NCI-H524 (cell line): ENCODE measurements around the gene TNS3.

Experiments
- DNase-seq, 2 experiments: peaks; one replicate each; lab custom pipeline; 2025; lab: John Stamatoyannopoulos, UW

The TNS3 gene

GRCh38 chr7:47303695-47304453 is 278.0 kb downstream of the TNS3 start:
- no peak for DNase-seq

GRCh38 chr7:47303014-47303694 is 278.8 kb downstream of the TNS3 start:
- DNase-seq, result no peak

GRCh38 chr7:47302560-47302959 is 279.4 kb downstream of the TNS3 start:
- no peak for DNase-seq

DNA sequence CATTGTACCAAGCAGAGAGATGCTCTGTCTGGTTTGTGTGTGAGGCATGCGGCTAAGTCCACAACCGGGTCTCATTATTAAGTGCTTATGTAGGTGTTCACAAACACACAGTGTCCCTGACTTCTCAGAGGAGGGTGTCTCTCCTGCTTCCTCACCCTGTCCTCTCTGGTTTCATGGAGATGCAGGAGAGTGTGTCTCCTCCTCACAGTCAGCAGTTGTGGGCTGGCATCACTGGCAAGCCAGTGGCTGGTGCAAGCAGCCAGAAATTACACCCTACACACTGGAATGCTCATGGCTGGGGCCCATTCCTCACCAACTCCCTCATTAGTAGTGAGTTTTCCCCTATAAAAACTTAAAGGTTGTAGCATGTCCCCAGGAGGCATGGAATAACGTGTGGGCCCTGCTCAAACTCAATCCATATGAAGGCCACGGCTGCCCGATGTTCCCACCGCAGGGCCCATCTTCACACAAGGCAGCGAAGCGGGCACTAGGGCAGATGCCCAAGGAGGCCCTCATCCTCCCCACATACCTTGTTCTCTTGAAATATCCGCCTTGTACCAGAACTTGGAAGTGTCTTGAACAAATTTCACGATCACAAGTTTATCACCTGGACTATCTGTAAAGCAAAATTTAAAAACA is 280.1 kb downstream of the TNS3 start:
- no peak for DNase-seq

DNA sequence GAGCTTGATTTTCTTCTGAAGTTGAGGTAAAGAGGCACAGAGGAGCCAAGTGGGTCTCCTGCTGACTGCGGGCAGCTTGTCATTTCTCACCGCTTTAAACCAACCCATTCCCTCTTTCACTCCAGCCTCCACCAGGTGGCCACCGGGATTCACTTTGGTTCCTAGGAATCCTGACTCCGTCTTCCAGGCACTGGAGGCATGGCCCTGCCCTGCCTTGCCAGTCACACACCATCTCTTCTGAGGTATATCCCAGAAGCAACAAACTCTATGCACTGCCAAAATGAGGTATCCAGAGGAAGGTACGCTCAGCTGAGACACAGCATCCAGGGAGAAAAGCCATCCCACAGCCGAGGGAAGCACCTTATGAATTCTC is 280.8 kb downstream of the TNS3 start:
- no peak for DNase-seq

DNA sequence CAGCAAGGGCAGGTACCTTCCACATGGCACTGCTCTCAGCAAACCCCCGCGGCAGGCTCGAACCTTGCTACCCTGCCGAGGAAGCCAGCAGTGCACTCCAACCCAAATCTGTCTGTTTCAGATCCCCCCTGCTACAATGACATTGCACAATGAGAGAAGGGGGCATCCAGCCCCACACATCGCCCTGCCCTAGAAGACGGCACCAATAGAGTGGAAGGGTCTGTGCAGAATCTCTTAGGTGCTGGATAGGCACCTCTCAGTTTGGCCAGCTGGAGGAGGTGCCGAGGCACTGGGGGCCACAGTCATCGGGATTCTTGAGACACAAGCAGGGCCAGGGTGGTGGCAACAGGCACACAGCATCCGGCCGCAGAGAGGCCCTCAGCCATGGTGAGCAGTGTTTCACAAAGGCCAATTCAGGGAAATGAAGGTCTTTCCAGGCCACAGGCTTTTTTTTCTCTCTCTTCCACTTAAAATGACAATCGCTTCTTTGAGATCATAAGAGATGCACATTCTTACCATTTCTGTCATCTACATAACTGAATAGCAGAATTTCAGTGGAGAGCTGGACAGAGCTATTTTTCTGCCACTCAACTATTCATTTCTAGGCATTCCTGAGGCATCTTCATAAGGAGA is 281.3 kb downstream of the TNS3 start:
- DNase-seq, result no peak

- DNase-seq, result no peak
Observed at GRCh38 chr7:47299496-47299895, 282.4 kb downstream of the TNS3 start.

DNA sequence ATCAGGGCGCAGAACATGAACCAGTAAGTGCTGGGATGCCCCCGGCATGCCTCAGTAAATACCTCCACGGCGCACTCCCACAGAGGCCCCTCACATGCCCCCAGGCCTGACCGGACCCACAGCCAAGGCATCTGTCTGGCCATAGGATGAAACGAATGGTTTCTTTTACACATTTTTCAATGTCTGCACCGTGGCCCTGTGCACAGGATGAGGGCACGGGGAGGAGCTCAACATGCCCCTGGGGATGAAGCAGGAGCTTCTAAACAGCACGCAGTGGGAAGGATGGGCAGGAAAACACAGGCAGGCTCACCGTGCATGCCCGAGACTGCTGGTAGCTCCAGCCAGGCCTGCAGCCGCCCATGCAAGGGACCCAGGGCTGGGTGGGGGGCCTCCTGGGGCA is 283.3 kb downstream of the TNS3 start:
- DNase-seq, result no peak

DNA sequence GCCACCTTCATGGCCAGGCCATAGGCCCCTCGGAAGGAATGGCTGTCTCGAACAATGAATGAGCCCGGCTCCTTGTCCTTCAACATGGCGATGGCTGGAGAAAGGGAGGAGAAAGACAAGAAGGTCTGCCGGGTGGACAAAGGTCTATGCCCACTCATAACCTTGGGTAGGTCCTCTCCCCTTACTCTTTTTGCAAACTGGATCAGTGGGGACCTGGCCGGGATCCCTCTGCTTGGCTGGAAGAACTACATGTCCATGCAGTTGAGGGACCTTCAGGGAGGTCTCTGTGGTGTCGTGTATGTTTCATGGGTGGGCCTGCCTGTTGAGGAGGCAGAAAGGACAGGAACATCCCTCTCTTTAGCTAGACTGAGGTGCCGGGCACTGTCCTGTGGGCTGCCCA is 284.8 kb downstream of the TNS3 start:
- DNase-seq, result no peak

DNA sequence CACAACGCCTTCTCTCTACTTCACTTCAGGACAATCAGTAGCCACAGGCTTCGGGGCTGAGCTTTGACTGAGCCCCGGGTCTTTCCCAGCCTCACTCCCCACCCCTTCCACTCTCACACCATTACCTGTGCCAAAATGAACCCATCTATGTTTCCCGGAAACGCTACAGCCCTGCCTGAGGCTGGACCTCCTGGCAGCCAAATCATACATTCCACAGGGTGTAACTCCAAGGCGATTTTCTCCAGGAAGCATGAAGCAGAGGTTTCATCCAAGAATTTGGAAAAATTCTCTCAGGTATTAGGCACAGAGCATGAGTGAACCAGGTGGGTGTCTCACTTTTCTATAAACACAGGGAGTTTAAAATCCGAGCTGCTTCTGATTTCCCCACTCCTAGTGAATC is 286.3 kb downstream of the TNS3 start:
- no peak for DNase-seq

GRCh38 chr7:47294556-47295222 is 287.2 kb downstream of the TNS3 start:
- no peak for DNase-seq

GRCh38 chr7:47293884-47294555 is 287.9 kb downstream of the TNS3 start:
- no peak for DNase-seq

DNA sequence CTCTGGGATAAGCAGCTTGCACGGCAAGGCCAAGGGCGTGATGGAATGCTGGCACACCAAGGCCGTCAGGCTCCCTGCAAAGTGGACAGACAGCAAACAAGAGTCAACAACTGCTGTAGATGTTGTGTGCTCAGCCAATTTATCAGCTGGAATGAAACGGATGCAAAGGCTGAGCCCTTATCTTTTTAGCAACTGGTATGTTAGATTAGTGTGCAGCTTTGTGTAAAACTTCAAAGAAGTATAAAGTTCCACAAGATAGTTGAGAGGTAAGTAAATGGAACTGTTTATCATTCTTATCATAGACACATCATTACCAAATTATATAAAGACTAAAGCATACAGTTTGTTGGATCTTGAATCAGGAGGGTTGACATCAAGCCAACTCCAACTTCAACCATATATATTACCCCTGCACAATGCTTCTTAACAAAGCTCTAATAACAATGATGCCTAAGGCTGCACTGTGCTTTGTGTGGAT is 289.0 kb downstream of the TNS3 start:
- DNase-seq, result no peak

DNA sequence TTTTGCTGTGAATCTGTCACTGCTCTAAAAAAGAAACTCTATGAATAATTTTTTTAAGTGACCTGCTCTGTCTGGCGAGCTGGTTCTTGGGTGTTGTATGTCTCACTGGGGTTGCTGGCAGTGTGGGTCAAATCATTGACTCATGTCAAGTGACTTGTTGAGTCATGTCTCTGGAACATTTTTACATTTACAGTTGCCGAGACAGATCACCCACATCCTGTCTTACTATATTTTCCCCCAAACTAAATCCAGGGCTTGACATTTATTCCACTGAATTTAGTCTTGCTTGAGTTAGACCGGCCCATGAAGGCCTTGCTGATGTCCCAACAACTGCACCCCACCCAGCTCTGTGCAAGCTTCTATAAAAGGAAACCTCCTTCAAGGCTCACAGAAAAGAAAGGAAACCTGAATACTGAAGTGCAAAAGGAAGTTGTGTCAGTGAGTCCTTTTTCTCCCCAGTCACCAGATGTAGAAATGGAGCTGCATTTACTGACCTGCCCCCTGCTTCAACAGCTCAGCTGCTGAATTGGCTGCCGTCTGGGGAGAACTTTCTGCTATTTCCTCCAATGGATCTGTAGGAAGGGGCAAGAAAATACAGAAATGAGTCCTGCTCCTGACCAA is 290.3 kb downstream of the TNS3 start:
- no peak for DNase-seq

DNA sequence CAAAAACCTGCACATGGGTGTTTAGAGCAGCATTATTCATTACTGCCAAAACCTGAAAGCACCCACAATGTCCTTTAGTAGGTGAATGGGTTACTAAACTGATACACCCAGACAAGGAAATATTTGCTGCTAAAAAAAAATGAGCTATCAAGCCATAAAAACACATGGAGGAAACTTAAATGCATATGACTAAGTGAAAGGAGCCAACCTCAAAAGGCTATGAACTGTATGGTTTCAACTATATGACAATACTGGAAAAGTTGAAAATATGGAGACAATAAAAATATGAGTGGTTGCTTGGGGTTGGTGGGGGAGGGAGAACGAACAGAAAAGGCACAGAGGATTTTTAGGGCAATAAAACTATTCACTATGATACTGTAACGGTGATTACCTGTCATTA is 291.0 kb downstream of the TNS3 start:
- no peak for DNase-seq

DNA sequence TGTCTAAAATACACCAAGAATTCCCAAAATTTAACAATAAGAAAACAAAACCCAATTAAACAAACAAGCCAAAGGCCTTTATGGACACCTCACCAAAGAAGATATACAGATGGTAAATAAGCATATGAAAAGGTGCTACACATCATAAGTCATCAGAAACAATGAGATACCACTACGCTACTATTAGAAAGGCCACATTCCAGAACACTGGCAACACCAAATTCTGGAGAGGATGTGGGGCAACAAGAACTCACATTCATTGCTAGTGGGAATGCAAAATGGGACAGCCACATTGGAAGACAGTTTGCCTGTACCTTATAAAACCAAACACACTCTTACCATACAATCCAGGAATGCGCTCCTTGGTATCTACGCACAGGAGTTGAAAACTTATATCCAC is 291.4 kb downstream of the TNS3 start:
- no peak for DNase-seq

DNA sequence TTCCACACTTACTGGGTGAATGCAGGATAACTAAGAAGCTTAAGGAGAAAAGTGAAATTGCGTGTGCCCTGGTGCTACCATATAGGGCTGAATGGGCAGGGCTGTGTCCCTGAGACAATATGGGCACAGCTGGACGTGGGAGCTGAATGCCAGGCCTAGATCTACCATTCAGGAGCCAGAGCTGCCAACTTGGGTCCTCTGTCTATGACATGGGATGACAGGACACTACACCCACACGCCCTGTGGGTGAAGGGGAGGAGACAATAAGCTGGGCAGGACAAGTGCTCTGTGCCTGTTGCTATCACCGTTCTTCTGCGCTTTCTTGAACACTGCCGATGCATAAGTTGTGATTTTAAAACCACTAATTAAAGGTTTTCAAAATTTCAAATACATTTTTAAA is 293.9 kb downstream of the TNS3 start:
- DNase-seq, result no peak

GRCh38 chr7:47285860-47286491 is 295.9 kb downstream of the TNS3 start:
- DNase-seq, result no peak

DNA sequence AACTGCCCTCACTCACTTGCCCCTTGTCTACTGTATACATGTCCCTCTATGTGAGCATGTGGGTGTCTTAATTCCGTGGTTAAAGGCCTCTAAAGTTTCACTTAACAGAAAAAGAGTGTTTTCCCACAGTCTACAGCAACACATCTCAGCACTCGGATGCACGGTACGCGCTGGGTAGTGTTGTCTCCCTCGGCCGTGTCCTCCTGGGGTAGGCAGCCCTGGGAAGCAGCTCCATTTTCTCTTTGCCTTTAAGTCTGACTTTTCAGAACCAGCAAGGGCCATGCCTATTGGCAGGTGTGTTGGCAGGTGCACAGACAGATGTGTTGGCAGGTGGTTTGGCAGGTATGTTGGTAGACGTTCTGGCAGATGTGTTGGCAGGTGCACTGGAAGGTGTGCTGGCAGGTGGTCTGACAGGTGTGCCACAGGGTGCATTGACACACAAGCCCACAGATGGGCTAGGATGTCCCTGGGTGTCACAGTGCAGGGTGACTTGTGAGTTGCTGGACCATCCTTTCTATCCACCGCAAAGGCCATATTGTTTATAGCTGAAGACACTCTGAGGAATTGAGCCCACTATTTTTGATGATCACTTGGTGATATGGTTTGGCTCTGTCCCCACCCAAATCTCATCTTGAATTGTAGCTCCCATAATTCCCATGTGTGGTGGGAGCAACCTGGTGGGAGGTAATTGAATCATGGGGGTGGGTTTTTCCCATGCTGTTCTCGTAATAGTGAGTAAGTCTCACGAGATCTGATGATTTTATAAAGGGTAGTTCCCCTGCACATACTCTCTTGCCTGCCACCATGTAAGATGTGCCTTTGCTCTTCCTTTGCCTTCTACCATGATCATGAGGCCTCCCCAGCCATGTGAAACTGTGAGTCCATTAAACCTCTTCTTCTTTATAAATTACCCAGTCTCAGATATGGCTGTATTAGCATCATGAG is 296.9 kb downstream of the TNS3 start:
- DNase-seq, result no peak
